Tibial nerve (tissue), 4 donors: ENCODE data around the gene ECSIT.

Experiments used
- CTCF ChIP-seq, 5 experiments: fragments of 200-600 bp in 3 of 5; fragments of 450-650 bp in 2 of 5; sonication (generic) in 3 of 5; IDR thresholded peaks; one replicate each; pipeline ENCODE4 v1.5.1; 2016 to 2019; ENCODE audit warnings: antibody characterized with exemption in 5 of 5, mild to moderate bottlenecking in 3 of 5, moderate library complexity in 2 of 5
- EP300 ChIP-seq, 2 donors: sonication (generic); formaldehyde crosslinking; IDR thresholded peaks; one replicate each; pipeline ENCODE4 v1.6.1; 2017; ENCODE audit warnings: antibody characterized with exemption in 2 of 2, mild to moderate bottlenecking in 1 of 2
- POLR2A ChIP-seq, 2 donors: fragments of 450-650 bp; IDR thresholded peaks; one replicate each; pipeline ENCODE4 v1.6.1; 2017; ENCODE audit warnings: antibody characterized with exemption in 2 of 2, mild to moderate bottlenecking in 2 of 2, moderate library complexity in 2 of 2

DNA sequence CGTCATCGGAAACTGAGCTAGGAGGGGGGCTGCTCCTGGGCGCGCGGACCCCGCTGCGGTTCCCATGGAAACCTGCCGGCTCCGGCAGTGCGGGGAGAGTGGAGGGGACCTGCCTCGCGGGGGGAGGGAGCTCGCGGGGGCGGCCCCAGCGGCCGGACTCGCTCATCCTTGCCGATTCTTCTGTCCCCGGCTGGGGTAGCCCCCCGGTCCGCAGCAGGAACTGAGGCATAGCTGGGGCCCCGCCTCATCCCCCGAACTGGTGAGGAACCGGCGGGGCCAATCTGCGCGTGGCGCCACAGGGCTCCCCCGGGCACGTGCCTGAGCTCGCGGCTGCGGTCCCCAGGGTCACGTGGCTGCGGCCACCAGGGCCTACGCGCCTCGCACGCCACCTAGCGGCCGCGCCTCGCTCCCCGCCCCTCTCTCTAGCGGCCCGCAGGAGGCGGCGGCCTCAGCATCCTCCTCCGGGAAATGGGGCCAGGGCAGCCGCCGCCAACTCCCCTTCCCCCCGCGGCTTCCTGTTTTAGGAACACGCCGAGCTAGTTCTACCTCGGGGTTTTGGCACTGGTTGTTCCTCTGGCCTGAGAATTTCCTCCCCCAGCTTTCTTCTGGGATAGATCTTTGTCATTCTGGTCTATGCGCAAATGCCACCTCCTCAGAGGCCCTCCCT is 46.4 kb downstream of the ECSIT start:
- peak; percentile 88 to 98 (median 90) for TF ChIP-seq CTCF (IDR thresholded peaks at IDR 0.05)
- TF ChIP-seq POLR2A (IDR thresholded peaks at IDR 0.05) = no peak
- peak in 1 of 2 donors; percentile 51 for TF ChIP-seq EP300 (IDR thresholded peaks at IDR 0.05)
